ENCODE results near the gene CTNNB1.
"Not testable (repeated sequence)": the region's sequence is repeated elsewhere in the genome, so short reads cannot be mapped to it uniquely, and the experiment has no call there.

Gene CTNNB1

GRCh38 chr3:41259449-41260062, 60.3 kb downstream of the CTNNB1 start:
- DNase-seq (ENCODE audit: low read depth): no peak

- DNase-seq (ENCODE audit: low read depth): no peak
Observed at GRCh38 chr3:41260063-41260450, 60.8 kb downstream of the CTNNB1 start.

DNA sequence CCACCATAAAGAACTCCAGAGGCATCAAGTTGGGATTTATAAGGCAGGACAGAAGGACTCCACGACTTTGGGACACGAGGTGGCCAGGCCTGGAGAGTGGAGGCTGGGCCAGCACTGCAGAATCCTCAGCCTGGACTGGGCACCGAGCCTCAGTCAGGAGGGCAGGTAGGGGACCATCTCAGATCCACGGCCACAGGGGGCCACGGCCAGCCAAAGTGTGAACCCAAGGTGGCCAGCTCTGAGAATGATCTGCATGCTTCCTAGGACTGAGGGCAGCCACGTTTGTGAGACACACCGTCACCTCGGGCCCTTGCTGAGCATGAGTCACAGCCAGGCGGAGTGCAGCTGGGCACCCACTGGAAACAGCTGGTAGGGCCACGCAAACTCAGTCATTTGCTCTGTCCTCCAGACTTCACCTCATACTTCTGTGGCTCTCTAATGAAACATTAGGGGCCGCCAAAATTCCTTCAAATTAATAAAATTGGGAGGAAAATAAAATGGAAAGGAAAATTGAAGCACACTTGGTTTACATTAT, 65.8 kb downstream of the CTNNB1 start:
- DNase-seq (ENCODE audit: low read depth): no peak

GRCh38 chr3:41265823-41266273, 66.5 kb downstream of the CTNNB1 start:
- no peak for DNase-seq (ENCODE audit: low read depth)

GRCh38 chr3:41267975-41268640, 68.8 kb downstream of the CTNNB1 start:
- DNase-seq (ENCODE audit: low read depth): no peak

DNA sequence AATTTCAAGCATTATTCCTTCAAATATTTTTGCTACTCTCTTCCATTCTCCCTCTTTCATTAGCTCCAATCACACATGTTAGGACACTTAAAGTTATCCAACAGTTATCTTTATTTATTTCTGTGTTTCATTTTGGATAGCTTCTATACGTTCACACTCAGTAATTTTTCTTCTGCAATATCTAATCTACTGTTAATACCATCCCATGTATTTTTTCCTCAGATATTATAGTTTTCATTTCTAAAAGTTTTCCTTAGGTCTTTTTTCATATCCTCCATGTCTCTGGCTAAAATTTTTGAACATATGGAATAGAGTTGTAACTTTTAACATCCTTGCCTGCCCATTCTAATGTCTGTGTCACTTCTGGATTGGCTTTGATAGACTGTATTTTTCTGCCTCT, 73.4 kb downstream of the CTNNB1 start:
- DNase-seq (ENCODE audit: low read depth): no peak

DNA sequence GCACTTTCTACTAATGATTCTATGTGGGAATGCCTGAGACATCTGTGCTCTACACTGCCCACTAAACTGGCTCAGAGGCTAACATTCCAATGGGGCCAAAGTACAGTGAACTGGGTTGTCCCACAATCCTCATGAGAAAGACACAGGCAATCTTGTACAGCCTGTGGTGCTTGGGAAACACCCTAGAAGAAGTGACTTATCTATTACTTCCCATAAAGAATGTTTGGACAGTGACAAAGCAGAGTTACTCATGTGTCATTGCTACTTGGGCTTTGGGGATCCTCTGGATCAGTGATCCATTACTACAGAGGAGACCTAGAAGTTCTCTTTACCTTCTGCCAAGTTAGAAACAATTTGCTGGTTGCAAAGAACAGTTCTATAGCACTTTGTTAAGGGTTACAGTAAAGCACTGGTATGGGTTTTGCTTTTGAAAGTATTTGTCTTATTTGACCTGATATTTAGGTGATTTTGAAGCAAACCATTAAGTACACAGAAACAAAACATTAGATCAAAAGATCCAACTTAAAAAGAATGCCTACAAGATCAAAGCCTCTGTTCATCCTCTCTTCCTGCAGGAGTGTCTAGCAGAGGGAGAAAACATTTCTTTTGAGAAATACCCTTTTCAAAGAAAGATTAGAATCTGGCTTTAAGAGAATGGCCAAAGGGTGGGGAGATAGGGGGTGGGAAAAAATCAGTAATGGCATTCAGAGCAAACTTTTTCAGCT, 75.8 kb downstream of the CTNNB1 start:
- no peak for DNase-seq (ENCODE audit: low read depth)

DNA sequence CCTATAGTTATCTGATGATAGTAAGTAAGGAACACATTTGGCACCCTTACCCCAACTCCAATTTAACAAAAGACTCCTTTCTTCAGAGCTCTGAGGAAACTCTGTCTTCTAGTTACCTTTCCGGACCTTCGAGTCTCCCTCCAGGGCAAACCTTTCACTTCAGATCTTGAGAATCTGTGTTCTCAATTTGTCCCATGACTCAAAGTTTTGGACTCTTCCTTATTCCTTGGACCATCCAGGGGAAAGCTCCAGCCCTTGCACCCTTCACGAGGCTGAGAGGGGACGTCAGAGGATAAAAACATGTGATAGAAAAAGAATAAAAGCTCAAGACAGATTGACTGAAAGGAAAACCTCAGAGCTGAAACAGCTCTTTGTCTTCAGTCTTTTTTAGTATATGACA, 76.9 kb downstream of the CTNNB1 start:
- no peak for DNase-seq (ENCODE audit: low read depth)

DNA sequence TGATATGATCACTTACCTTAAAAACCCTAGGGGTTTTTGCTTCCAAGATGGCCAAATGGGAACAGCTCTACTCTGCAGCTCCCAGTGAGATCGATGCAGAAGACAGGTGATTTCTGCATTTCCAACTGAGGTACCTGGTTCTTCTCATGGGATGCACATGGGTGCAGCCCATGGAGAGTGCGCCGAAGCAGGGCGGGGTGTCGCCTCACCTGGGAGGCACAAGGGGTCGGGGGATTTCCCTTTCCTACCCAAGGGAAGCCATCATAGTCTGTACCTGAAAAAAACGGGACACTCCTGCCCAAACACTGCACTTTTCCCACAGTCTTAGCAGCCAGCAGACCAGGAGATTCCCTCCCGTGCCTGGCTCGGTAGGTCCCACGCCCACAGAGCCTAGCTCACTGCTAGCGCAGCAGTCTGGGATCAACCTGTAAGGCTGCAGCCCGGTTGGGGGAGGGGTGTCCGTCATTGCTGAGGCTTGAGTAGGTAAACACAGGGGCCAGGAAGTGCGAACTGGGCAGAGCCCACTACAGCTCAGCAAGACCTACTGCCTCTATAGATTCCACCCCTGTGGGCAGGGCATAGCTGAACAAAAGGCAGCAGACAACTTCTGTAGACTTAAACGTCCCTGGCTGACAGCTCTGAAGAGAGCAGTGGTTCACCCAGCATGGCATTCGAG, 78.6 kb downstream of the CTNNB1 start:
- DNase-seq (ENCODE audit: low read depth): no peak

DNA sequence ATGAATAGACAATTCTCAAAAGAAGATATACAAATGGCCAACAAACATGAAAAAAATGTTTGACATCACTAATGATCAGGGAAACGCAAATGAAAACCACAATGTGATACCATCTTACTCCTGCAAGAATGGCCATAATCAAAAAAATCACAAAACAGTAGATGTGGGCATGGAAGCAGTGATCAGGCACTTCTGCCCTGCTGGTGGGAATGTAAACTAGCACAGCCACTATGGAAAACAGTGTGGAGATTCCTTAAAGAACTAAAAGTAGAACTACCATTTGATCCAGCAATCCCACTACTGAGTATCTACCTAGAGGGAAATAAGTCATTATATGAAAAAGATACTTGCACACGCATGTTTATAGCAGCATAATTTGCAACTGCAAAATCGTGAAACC, 85.6 kb downstream of the CTNNB1 start:
- not testable (repeated sequence) for DNase-seq (ENCODE audit: low read depth)

GRCh38 chr3:41286305-41286704, 87.0 kb downstream of the CTNNB1 start:
- DNase-seq (ENCODE audit: low read depth): no peak

DNA sequence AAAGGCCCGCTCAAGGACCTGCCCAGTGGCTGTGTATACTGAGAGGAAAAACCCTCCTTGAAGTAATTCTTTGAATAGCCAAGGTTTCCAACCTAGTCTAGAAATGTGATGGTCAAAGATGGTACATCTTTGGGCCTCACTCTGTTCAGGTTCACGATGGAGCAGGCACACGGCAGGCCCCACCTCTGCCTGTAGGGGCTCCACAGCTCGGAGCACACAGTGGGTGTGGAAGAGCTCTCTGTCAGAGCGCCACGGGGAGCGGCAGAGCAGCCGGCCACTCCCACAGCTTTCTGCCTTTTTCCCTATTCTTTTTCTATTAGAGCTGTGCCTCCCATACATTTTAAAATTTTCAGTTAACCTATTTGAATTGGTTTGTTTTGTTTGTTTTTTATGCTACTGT, 89.5 kb downstream of the CTNNB1 start:
- DNase-seq (ENCODE audit: low read depth): no peak
